ENCODE measurements around the gene MARCKS. TPM values are rescaled to one million over a fixed set of nuclear protein-coding genes. Genes with fewer than 3 reads are reported as not detected.

Gene MARCKS
- total RNA-seq, 1 donor from 2014 or later = 116 TPM

DNA sequence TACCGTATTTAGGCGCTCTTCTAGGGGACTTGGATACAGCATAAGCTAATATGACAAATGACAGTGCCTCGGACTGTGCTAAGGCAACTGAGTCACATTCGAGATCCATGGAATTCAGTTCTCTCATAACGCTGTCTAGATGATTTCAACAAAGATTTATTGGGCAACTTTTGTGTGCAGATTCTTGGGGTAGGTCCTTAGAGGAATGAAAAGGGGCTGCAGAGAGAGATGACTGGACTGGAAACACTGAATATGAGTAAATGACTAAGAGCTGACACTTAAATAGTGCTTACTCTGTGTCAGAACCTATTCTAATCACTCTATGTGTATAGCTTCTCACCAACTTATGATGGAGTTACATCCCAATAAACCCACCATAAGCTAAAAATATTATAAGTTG is 36.4 kb upstream of the MARCKS start:
- no peak overlapping the region for H3K4me3 ChIP-seq (ENCODE audit: low read depth, low read length)
- H3K36me3 ChIP-seq (ENCODE audit: control insufficient read depth, insufficient read depth, low read length) = no peaks in the 10 kb centered on the region
- no peak for TF ChIP-seq CTCF (IDR thresholded peaks at IDR 0.05; ENCODE audit: insufficient read depth, low read length, poor library complexity, severe bottlenecking)
- DNase-seq (ENCODE audit: low read depth) = no peak
- H3K27me3 ChIP-seq (ENCODE audit: control insufficient read depth, insufficient read depth, low read length) = no peaks in the 10 kb centered on the region

- DNase-seq (ENCODE audit: low read depth) = no peak
- Histone ChIP-seq H3K4me3 (ENCODE audit: low read depth, low read length) (no peak overlapping the region), H3K27me3 (ENCODE audit: control insufficient read depth, insufficient read depth, low read length) (no peaks in the 10 kb centered on the region), H3K36me3 (ENCODE audit: control insufficient read depth, insufficient read depth, low read length) (no peaks in the 10 kb centered on the region)
- TF ChIP-seq CTCF (IDR thresholded peaks at IDR 0.05; ENCODE audit: insufficient read depth, low read length, poor library complexity, severe bottlenecking) = no peak
Measured at GRCh38 chr6:113821445-113821844, 35.7 kb upstream of the MARCKS start.

DNA sequence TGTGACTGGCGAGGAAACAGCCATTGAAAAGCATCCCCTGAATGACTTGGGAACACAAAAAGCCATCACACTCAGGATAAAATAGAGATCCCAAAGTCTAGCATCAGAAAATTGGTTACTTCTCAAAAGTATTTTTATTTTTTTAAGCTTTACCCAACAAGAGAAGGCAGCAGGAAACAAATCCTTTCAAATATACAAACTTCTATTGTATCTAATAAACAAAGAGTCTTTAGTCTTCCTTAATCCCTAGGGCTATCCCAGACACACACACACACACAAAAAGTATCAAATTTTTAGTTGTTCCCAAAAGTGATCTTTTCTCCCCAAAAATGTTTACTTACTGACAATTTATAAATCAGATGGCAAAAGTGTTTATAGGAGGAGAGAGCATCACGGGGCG is 33.2 kb upstream of the MARCKS start:
- TF ChIP-seq CTCF (IDR thresholded peaks at IDR 0.05; ENCODE audit: insufficient read depth, low read length, poor library complexity, severe bottlenecking) = no peak

GRCh38 chr6:113824411-113824810 is 32.7 kb upstream of the MARCKS start:
- H3K36me3 ChIP-seq (ENCODE audit: control insufficient read depth, insufficient read depth, low read length) = no peaks in the 10 kb centered on the region
- no peak for DNase-seq (ENCODE audit: low read depth)
- no peak for TF ChIP-seq CTCF (IDR thresholded peaks at IDR 0.05; ENCODE audit: insufficient read depth, low read length, poor library complexity, severe bottlenecking)
- H3K4me3 ChIP-seq (ENCODE audit: low read depth, low read length) = no peak overlapping the region
- H3K27me3 ChIP-seq (ENCODE audit: control insufficient read depth, insufficient read depth, low read length) = no peaks in the 10 kb centered on the region

More for the DNA sequence above, 33.2 kb upstream of the MARCKS start:
- Histone ChIP-seq H3K36me3 (ENCODE audit: control insufficient read depth, insufficient read depth, low read length) (no peaks in the 10 kb centered on the region), H3K27me3 (ENCODE audit: control insufficient read depth, insufficient read depth, low read length) (no peaks in the 10 kb centered on the region), H3K4me3 (ENCODE audit: low read depth, low read length) (no peak overlapping the region)
- no peak for DNase-seq (ENCODE audit: low read depth)

DNA sequence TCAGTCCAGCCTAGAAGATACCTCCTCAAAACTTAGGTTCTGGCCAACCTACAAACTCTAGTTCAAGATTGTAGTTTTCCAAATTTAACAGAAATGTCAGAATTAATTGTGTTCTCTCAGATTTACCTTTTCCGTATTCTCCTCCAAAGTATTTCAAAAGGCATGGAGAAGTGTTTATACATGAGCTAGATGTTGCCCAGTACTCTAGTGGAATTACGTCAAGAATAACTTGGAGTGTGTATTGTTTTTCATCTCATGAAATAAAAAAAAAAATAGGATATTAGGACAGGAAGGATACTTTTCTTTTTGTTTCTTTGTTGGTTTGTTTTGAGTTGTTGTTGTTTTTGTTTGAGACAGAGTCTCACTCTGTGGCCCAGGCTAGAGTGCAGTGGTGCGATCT is 32.3 kb upstream of the MARCKS start:
- Histone ChIP-seq H3K27me3 (ENCODE audit: control insufficient read depth, insufficient read depth, low read length) (no peaks in the 10 kb centered on the region), H3K36me3 (ENCODE audit: control insufficient read depth, insufficient read depth, low read length) (no peaks in the 10 kb centered on the region), H3K4me3 (ENCODE audit: low read depth, low read length) (no peak overlapping the region)
- TF ChIP-seq CTCF (IDR thresholded peaks at IDR 0.05; ENCODE audit: insufficient read depth, low read length, poor library complexity, severe bottlenecking) = no peak
- DNase-seq (ENCODE audit: low read depth) = no peak

GRCh38 chr6:113825781-113826180 is 31.4 kb upstream of the MARCKS start:
- no peak for DNase-seq (ENCODE audit: low read depth)
- TF ChIP-seq CTCF (IDR thresholded peaks at IDR 0.05; ENCODE audit: insufficient read depth, low read length, poor library complexity, severe bottlenecking) = no peak

More at GRCh38 chr6:113825781-113826180, 31.4 kb upstream of the MARCKS start:
- Histone ChIP-seq H3K27me3 (ENCODE audit: control insufficient read depth, insufficient read depth, low read length) (no peaks in the 10 kb centered on the region), H3K36me3 (ENCODE audit: control insufficient read depth, insufficient read depth, low read length) (no peaks in the 10 kb centered on the region), H3K4me3 (ENCODE audit: low read depth, low read length) (no peak overlapping the region)
